OCI-LY3 (cell line): Measurements from ENCODE around the gene HHLA2.

Experiments used
- CTCF ChIP-seq: fragments of 200-600, 300-600 bp; sonication (generic); IDR thresholded peaks from 2 replicates; pipeline ENCODE4 v1.5.1; 2014; ENCODE audit warnings: antibody characterized with exemption, low read length, low read depth
- EZH2phosphoT487 ChIP-seq: fragments of 200-600 bp; shearing (Covaris generic); IDR thresholded peaks from 2 replicates; pipeline ENCODE4 v1.6.1; 2018; ENCODE audit warnings: antibody characterized with exemption, mixed run types, low read depth

- TF ChIP-seq EZH2phosphoT487 (no peak), CTCF (no peak)
Measured at GRCh38 chr3:108312656-108313055, 16.3 kb downstream of the HHLA2 start.
